PC-3 (cell line): Measurements from ENCODE around the gene HMCN2. TPM values are rescaled to one million over a fixed set of nuclear protein-coding genes. Genes with fewer than 3 reads are reported as not detected.

ENCODE experiments used
- ATAC-seq: fragments of 200-7000 bp; cut with Tn5 transposase; 2 replicates; pipeline ENCODE4 v1.9.1; 2020; ENCODE audit warnings: mild to moderate bottlenecking, moderate library complexity
- BruUV-seq: library from RNA; stranded (reverse); fragments of 400-500 nt; replicated peaks from 2 replicates; lab custom pipeline; 2021; lab: Mats Ljungman, UMichigan
- CTCF ChIA-PET: fragments of 300-600 bp; sonication (Branson Sonifier 250); formaldehyde crosslinking; loops from one replicate; lab custom pipeline; 2022; ENCODE audit warnings: antibody characterized with exemption; lab: Charles Lee
- POLR2A ChIA-PET: fragments of 300-600 bp; sonication (Branson Sonifier 250); formaldehyde crosslinking; loops from one replicate; lab custom pipeline; 2022; ENCODE audit warnings: antibody characterized with exemption; ENCODE audit not compliant: unreplicated experiment; lab: Charles Lee
- DNase-seq: peaks from one replicate; pipeline ENCODE4 v3.0.0-alpha.2; 2015
- H2AFZ ChIP-seq: fragments of 300-600 bp; sonication (generic); 2 replicates; pipeline ENCODE4 v1.6.0; 2016; ENCODE audit warnings: antibody characterized with exemption, low read length
- H3F3A ChIP-seq: fragments of 300-600 bp; sonication (generic); one replicate; pipeline ENCODE4 v1.6.0; 2017; ENCODE audit warnings: antibody characterized with exemption, low read length, control low read depth, mild to moderate bottlenecking; ENCODE audit not compliant: unreplicated experiment
- H3K27ac ChIP-seq: fragments of 300-600 bp; sonication (generic); 2 replicates; pipeline ENCODE4 v1.5.1; 2016; ENCODE audit warnings: mild to moderate bottlenecking, low read length
- H3K27me3 ChIP-seq: fragments of 300-600 bp; sonication (generic); 2 replicates; pipeline ENCODE4 v1.6.1; 2016; ENCODE audit warnings: low read length, mixed read lengths
- H3K36me3 ChIP-seq: fragments of 300-600 bp; sonication (generic); 2 replicates; pipeline ENCODE4 v1.6.1; 2016; ENCODE audit warnings: low read depth, mixed run types, low read length, mixed read lengths
- H3K4me1 ChIP-seq: fragments of 300-600 bp; sonication (generic); 2 replicates; pipeline ENCODE4 v1.5.1; 2016; ENCODE audit warnings: low read length; ENCODE audit not compliant: insufficient read depth
- H3K4me2 ChIP-seq: fragments of 300-600 bp; sonication (generic); 2 replicates; pipeline ENCODE4 v1.6.0; 2016; ENCODE audit warnings: low read length
- H3K4me3 ChIP-seq: fragments of 300-600 bp; sonication (generic); 2 replicates; pipeline ENCODE4 v1.5.1; 2016; ENCODE audit warnings: mild to moderate bottlenecking, low read length, mixed read lengths
- H3K79me2 ChIP-seq: fragments of 300-600 bp; sonication (generic); 2 replicates; pipeline ENCODE4 v1.6.1; 2017; ENCODE audit warnings: low read length, mixed read lengths
- H3K9ac ChIP-seq: fragments of 300-600 bp; sonication (generic); 2 replicates; pipeline ENCODE4 v1.6.0; 2016; ENCODE audit warnings: mild to moderate bottlenecking, low read length
- H3K9me2 ChIP-seq: fragments of 300-600 bp; sonication (generic); replicated peaks from 2 replicates; pipeline ENCODE4 v1.6.1; 2016; ENCODE audit warnings: mixed run types, low read length, mixed read lengths
- H3K9me3 ChIP-seq: fragments of 300-600 bp; sonication (generic); 2 replicates; pipeline ENCODE4 v1.6.1; 2016; ENCODE audit warnings: low read length, mixed read lengths
- H4K20me1 ChIP-seq: fragments of 300-600 bp; sonication (generic); 2 replicates; pipeline ENCODE4 v1.6.1; 2016; ENCODE audit warnings: low read length, mixed read lengths
- EZH2 ChIP-seq: fragments of 300-600 bp; sonication (generic); IDR thresholded peaks from one replicate; pipeline ENCODE4 v1.6.1; 2017; ENCODE audit warnings: antibody characterized with exemption, mild to moderate bottlenecking, low read length; ENCODE audit not compliant: unreplicated experiment
- EZH2phosphoT487 ChIP-seq: fragments of 300-600 bp; sonication (generic); IDR thresholded peaks from 2 replicates; pipeline ENCODE4 v1.6.1; 2018; ENCODE audit warnings: mild to moderate bottlenecking, antibody characterized with exemption, low read length, borderline replicate concordance
- intact Hi-C: fragments of 100-400 bp; cut with micrococcal nuclease; formaldehyde crosslinking; loops from 2 replicates; pipeline ENCODE4 v1.9.0; 2023
- total RNA-seq: library from RNA; depleted of rRNA; stranded (reverse); fragments of >200 nt; gene quantifications from 2 replicates; pipeline ENCODE4 v1.2.3, GENCODE V29; 2014
- TF ChIP-seq, protein P1 (sequence below): fragments of 300-600 bp; sonication (generic); conservative IDR thresholded peaks from 2 replicates; pipeline ENCODE4 v1.5.1; 2017; ENCODE audit warnings: antibody characterized with exemption, low read depth, mild to moderate bottlenecking, low read length

HMCN2 gene
- total RNA-seq, 1 experiment from 2014 or later = 0.11 TPM

DNA sequence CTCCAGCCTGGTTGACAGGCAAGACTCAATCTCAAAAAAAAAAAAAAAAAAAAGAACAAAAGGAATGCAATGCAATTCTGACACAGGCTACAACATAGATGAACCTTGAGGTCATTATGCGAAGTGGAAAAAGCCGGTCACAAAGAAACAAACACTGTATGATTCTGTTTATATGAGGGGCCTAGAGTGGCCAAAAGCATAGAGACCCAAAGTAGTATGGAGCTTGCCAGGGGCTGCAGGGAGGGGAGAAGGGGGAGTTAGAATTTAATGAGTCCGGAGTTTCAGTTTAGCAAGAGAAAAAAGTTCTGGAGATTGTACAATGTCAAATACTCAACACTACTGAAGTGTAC lies 146.0 kb downstream of the HMCN2 start:
- Histone ChIP-seq H3K4me2 (no peak overlapping the region), H3K9me3 (no peaks in the 10 kb centered on the region), H3K4me3 (no peak overlapping the region), H3F3A (no peaks in the 10 kb centered on the region), H2AFZ (no peak overlapping the region), H3K36me3 (no peaks in the 10 kb centered on the region), H3K27ac (no peak overlapping the region), H3K9me2 (no peaks in the 10 kb centered on the region), H3K9ac (no peak overlapping the region), H3K79me2 (no peaks in the 10 kb centered on the region), H3K4me1 (peaks cover 10% of the 10 kb centered on the region; the same call in 1 of the 2 replicates), H3K27me3 (no peaks in the 10 kb centered on the region), H4K20me1 (no peaks in the 10 kb centered on the region)
- BruUV-seq = no TSS peak
- TF ChIP-seq EZH2phosphoT487 = no peak
- TF ChIP-seq, protein P1, sequence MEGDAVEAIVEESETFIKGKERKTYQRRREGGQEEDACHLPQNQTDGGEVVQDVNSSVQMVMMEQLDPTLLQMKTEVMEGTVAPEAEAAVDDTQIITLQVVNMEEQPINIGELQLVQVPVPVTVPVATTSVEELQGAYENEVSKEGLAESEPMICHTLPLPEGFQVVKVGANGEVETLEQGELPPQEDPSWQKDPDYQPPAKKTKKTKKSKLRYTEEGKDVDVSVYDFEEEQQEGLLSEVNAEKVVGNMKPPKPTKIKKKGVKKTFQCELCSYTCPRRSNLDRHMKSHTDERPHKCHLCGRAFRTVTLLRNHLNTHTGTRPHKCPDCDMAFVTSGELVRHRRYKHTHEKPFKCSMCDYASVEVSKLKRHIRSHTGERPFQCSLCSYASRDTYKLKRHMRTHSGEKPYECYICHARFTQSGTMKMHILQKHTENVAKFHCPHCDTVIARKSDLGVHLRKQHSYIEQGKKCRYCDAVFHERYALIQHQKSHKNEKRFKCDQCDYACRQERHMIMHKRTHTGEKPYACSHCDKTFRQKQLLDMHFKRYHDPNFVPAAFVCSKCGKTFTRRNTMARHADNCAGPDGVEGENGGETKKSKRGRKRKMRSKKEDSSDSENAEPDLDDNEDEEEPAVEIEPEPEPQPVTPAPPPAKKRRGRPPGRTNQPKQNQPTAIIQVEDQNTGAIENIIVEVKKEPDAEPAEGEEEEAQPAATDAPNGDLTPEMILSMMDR = no peak
- no peak for TF ChIP-seq EZH2
- POLR2A ChIA-PET = no interaction called here
- CTCF ChIA-PET = no interaction called here
- ATAC-seq (no peak), DNase-seq (no peak)
- intact Hi-C loops = no loop called here

DNA sequence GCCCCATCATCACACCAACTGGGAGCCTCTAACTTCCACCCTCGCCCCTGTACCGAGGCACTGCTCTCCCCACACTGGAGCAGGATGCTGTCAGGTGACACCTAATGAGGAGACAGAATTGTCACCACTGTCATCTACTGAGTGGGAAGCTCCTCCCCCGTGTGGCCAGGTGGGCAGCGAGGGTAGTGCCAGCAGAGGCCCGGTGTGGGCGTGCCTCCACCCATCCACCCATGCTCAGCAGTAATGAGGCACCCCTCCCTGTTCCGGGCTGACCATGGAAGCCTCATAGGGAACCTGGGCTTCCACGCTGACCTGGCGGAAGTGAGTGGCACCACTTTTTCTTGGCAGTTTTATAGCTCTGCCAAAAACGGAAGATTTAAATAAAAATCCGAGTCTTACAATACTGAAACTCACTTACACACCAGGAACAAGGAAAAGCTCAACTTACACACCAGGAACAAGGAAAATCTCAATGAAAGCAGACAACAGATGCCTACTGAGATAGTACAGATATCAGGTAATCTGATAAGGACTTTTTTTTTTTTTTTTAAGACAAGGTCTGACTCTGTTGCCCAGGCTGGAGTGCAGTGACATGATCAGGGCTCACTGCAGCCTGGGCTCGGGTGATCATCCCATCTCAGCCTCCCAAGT lies 148.6 kb downstream of the HMCN2 start:
- POLR2A ChIA-PET = no interaction called here
- H3K36me3 ChIP-seq = no peaks in the 10 kb centered on the region
- H3K4me2 ChIP-seq = no peak overlapping the region
- intact Hi-C loops = no loop called here
- DNase-seq (no peak), ATAC-seq (no peak)
- H4K20me1 ChIP-seq = no peaks in the 10 kb centered on the region
- H3K27ac ChIP-seq = no peak overlapping the region
- no peak overlapping the region for H2AFZ ChIP-seq
- no peaks in the 10 kb centered on the region for H3F3A ChIP-seq
- no peaks in the 10 kb centered on the region for H3K79me2 ChIP-seq
- H3K9ac ChIP-seq = no peak overlapping the region
- no peaks in the 10 kb centered on the region for H3K9me2 ChIP-seq
- H3K4me3 ChIP-seq = no peak overlapping the region
- no peaks in the 10 kb centered on the region for H3K9me3 ChIP-seq
- CTCF ChIA-PET = no interaction called here
- no peak for TF ChIP-seq EZH2phosphoT487
- TF ChIP-seq EZH2 = no peak
- TF ChIP-seq, protein P1 = no peak
- no peaks in the 10 kb centered on the region for H3K27me3 ChIP-seq
- BruUV-seq = no TSS peak
- H3K4me1 ChIP-seq = no peaks in the 10 kb centered on the region

DNA sequence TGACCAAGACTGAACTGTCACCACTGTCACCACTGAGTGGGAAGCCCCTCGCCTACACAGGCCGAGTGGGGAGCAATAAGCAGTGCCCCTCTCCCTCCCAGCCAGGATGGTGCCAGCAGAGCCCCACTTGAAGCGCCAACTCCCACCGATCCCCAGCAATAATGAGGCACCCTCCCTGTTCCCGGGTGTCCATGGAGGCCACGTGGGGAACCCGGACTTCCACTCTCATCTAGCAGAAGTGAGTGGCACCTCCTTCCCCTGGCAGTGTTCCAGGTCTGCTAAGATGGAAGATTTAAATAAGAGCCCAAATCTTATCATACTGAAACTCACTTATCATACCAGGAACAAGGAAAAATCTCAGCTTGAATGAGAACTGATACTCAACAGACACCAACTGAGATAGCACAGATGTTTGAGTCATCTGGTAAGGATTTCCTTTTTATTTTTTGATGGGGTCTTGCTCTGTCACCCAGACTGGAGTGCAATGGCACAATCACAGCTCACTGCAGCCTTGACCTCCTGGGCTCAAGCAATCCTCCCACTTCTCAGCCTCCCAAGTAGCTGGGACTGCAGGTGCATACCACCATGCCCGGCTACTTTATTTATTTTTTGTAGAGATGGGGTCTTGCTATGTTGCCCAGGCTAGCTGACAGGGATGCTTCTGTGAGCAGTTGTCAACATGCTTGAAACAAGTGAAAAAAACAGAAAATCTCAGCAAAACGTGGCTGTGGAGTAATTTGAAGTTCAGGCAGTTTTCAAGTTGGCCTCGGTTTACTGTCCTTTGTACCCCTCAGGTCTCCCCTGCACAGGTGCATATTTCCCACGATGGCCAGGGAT lies 149.6 kb downstream of the HMCN2 start:
- Histone ChIP-seq H2AFZ (no peak overlapping the region), H3K9ac (no peak overlapping the region), H3K27me3 (no peaks in the 10 kb centered on the region), H3F3A (no peaks in the 10 kb centered on the region), H3K27ac (no peak overlapping the region), H3K4me2 (no peak overlapping the region), H4K20me1 (no peaks in the 10 kb centered on the region), H3K9me3 (no peaks in the 10 kb centered on the region), H3K36me3 (no peaks in the 10 kb centered on the region), H3K9me2 (no peaks in the 10 kb centered on the region), H3K4me1 (no peaks in the 10 kb centered on the region), H3K4me3 (no peak overlapping the region), H3K79me2 (no peaks in the 10 kb centered on the region)
- intact Hi-C loops = no loop called here
- no TSS peak for BruUV-seq
- TF ChIP-seq EZH2 = no peak
- ChIA-PET CTCF (no interaction called here), POLR2A (no interaction called here)
- DNase-seq (no peak), ATAC-seq (no peak)
